ENCODE results near the gene TMEM201.

TMEM201 gene

DNA sequence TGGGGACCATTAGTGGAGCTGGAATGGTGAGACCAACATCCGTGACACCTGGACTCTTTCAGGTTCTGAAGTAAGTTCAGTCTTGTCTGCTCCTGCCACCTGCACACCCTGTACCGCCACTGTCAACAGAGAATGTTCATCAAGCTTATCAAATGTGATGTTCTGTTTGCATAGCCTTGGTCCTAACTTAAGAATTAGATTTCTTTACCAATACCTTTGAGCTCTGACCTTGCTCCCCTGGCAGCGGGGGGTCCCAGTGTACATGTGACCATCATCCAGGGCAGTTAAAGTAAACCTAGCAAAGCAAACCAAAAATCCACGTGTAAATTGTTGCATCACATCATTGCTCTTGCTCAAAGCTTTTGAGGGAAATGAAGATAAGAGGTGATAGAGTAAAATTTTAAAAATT lies 35.0 kb upstream of the TMEM201 start:
- Histone ChIP-seq H2AFZ (ENCODE audit: low read depth) (no peak overlapping the region), H3K27me3 (ENCODE audit: insufficient read depth, low read depth) (no peaks in the 10 kb centered on the region), H3K4me3 (IDR thresholded peaks at IDR 0.05; ENCODE audit: insufficient read depth, low read depth, low read length) (no peak overlapping the region), H3K9ac (no peak overlapping the region), H3K27ac (no peak overlapping the region), H4K20me1 (ENCODE audit: insufficient read depth) (no peaks in the 10 kb centered on the region), H3K36me3 (ENCODE audit: insufficient read depth) (peaks cover 4% of the 10 kb centered on the region), H3K79me2 (ENCODE audit: insufficient read depth, low read depth) (peaks cover 35% of the 10 kb centered on the region; the same call in 1 of the 2 replicates), H3K4me1 (ENCODE audit: low read depth, poor library complexity, severe bottlenecking) (no peaks in the 10 kb centered on the region), H3K4me2 (no peak overlapping the region)
- no peak for TF ChIP-seq CTCF (conservative IDR thresholded peaks at IDR 0.05; ENCODE audit: low read depth, low read length)

DNA sequence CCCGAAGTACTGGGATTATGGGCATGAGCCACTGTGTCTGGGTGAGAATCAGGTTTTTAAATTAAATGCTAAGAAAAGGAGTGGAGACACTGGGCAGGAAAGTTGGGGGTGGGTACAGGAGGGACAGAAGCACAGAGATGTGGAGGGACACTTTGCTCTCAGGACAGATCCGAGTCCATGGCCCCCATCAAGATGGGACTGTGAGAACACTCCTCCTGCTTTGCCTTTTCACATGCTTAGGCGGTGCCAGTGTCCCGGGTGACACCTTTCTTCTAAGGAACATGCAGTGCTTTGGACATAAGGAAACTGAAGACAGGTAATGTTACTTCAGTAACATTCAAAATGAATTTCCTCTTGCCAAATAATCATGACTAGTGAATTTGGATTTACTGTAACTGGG lies 32.8 kb upstream of the TMEM201 start:
- no peak overlapping the region for H3K4me3 ChIP-seq (IDR thresholded peaks at IDR 0.05; ENCODE audit: insufficient read depth, low read depth, low read length)
- no peak overlapping the region for H2AFZ ChIP-seq (ENCODE audit: low read depth)
- H3K4me1 ChIP-seq (ENCODE audit: low read depth, poor library complexity, severe bottlenecking): no peaks in the 10 kb centered on the region
- no peak overlapping the region for H3K4me2 ChIP-seq
- no peak overlapping the region for H3K9ac ChIP-seq
- no peak for TF ChIP-seq CTCF (conservative IDR thresholded peaks at IDR 0.05; ENCODE audit: low read depth, low read length)
- H3K79me2 ChIP-seq (ENCODE audit: insufficient read depth, low read depth): peaks cover 18% of the 10 kb centered on the region; the same call in 1 of the 2 replicates
- no peak overlapping the region for H3K27ac ChIP-seq
- peaks cover 4% of the 10 kb centered on the region for H3K36me3 ChIP-seq (ENCODE audit: insufficient read depth)
- H4K20me1 ChIP-seq (ENCODE audit: insufficient read depth): no peaks in the 10 kb centered on the region
- no peaks in the 10 kb centered on the region for H3K27me3 ChIP-seq (ENCODE audit: insufficient read depth, low read depth)

DNA sequence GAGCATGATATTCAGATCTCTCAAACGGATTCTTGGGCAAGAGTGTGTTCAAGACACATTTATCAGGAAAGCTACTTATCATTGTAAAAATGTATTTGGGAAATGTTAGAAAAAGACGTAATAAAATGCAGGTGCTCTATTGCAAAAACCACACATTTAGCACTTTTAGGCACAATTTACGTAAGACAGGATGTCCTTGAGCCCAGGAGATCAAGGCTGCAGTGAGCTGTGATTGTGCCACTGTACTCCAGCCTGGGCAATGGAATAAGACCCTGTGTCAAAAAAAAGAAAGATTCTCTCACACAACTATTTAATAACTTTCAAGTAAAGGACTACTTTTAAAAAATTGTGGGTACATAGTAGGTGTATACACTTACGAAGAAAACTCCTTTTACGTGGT lies 31.1 kb upstream of the TMEM201 start:
- TF ChIP-seq CTCF (conservative IDR thresholded peaks at IDR 0.05; ENCODE audit: low read depth, low read length): no peak
- H3K79me2 ChIP-seq (ENCODE audit: insufficient read depth, low read depth): peaks cover 7% of the 10 kb centered on the region; the same call in 1 of the 2 replicates
- H3K9ac ChIP-seq: no peak overlapping the region
- H3K27me3 ChIP-seq (ENCODE audit: insufficient read depth, low read depth): no peaks in the 10 kb centered on the region
- H4K20me1 ChIP-seq (ENCODE audit: insufficient read depth): no peaks in the 10 kb centered on the region
- H3K36me3 ChIP-seq (ENCODE audit: insufficient read depth): peaks cover 4% of the 10 kb centered on the region
- no peak overlapping the region for H3K27ac ChIP-seq
- no peaks in the 10 kb centered on the region for H3K4me1 ChIP-seq (ENCODE audit: low read depth, poor library complexity, severe bottlenecking)
- H3K4me2 ChIP-seq: no peak overlapping the region
- no peak overlapping the region for H2AFZ ChIP-seq (ENCODE audit: low read depth)
- no peak overlapping the region for H3K4me3 ChIP-seq (IDR thresholded peaks at IDR 0.05; ENCODE audit: insufficient read depth, low read depth, low read length)

DNA sequence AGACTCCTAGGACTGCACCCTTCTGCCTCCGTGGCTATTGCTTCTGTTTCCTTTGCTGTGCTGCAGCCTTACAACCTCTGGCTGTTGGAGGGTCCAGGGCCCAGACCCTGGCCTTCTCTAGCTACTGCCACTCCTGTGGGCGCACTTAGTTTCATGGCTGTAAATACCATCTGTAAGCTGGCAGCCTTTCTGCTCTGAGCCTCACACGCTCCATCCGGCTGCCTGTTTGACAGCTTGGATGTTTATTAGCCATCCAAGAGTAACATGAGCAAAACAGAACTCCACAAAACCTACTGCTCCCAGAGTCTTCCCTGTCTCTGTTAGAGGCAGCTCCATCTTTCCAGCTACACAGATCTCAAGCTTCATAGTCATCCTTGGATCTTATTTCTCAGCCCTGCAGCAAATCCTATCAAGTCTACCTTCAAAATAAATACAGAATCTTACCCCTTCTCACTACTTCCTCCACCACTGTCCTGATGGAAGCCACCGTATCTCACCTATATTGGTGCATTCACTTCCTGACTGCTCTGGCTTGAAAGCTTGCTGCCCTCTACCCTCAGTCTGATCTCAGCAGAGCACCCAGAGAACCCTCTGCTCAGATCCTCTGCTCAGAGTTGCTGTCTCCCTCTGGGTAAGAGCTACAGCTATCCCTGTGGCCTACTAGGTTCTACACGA lies 30.3 kb upstream of the TMEM201 start:
- H3K27me3 ChIP-seq (ENCODE audit: insufficient read depth, low read depth): no peaks in the 10 kb centered on the region
- no peak overlapping the region for H3K4me2 ChIP-seq
- no peak overlapping the region for H3K27ac ChIP-seq
- TF ChIP-seq CTCF (conservative IDR thresholded peaks at IDR 0.05; ENCODE audit: low read depth, low read length): no peak
- 0 out of 2 replicates have a peak, but pooled peaks cover 6% of the 10 kb centered on the region for H3K79me2 ChIP-seq (ENCODE audit: insufficient read depth, low read depth)
- H3K36me3 ChIP-seq (ENCODE audit: insufficient read depth): peaks cover 4% of the 10 kb centered on the region
- H3K4me3 ChIP-seq (IDR thresholded peaks at IDR 0.05; ENCODE audit: insufficient read depth, low read depth, low read length): no peak overlapping the region
- H2AFZ ChIP-seq (ENCODE audit: low read depth): no peak overlapping the region
- no peaks in the 10 kb centered on the region for H3K4me1 ChIP-seq (ENCODE audit: low read depth, poor library complexity, severe bottlenecking)
- no peak overlapping the region for H3K9ac ChIP-seq
- H4K20me1 ChIP-seq (ENCODE audit: insufficient read depth): no peaks in the 10 kb centered on the region
